HEK293T (cell line): Measurements from ENCODE around the gene CHTF8.

Source experiments
- ARNT ChIP-seq: fragments of 450-650 bp; IDR thresholded peaks from 2 replicates; pipeline ENCODE4 v1.6.1; 2017; ENCODE audit warnings: mild to moderate bottlenecking
- BHLHE40 ChIP-seq: fragments of 450-650 bp; IDR thresholded peaks from 2 replicates; pipeline ENCODE4 v1.6.1; 2016; ENCODE audit warnings: mild to moderate bottlenecking, moderate library complexity, borderline replicate concordance
- ELF4 ChIP-seq: fragments of 450-650 bp; IDR thresholded peaks from 2 replicates; pipeline ENCODE4 v1.6.1; 2017; ENCODE audit warnings: antibody characterized with exemption
- FOXA1 ChIP-seq: fragments of 450-650 bp; IDR thresholded peaks from 2 replicates; pipeline ENCODE4 v1.6.1; 2016; ENCODE audit warnings: mild to moderate bottlenecking
- FOXK2 ChIP-seq: fragments of 450-650 bp; IDR thresholded peaks from 2 replicates; pipeline ENCODE4 v1.6.1; 2016; ENCODE audit warnings: mild to moderate bottlenecking
- FOXM1 ChIP-seq: fragments of 450-650 bp; IDR thresholded peaks from 2 replicates; pipeline ENCODE4 v1.6.1; 2017; ENCODE audit warnings: mild to moderate bottlenecking, borderline replicate concordance
- HDGF ChIP-seq: fragments of 450-650 bp; IDR thresholded peaks from 2 replicates; pipeline ENCODE4 v1.6.1; 2017; ENCODE audit warnings: antibody characterized with exemption, borderline replicate concordance
- LEF1 ChIP-seq: fragments of 450-650 bp; IDR thresholded peaks from 2 replicates; pipeline ENCODE4 v1.6.1; 2017; ENCODE audit warnings: mild to moderate bottlenecking, borderline replicate concordance
- PKNOX1 ChIP-seq: fragments of 450-650 bp; IDR thresholded peaks from 2 replicates; pipeline ENCODE4 v1.6.1; 2016
- SP1 ChIP-seq: fragments of 450-650 bp; IDR thresholded peaks from 2 replicates; pipeline ENCODE4 v1.6.1; 2017
- SUZ12 ChIP-seq: fragments of 450-650 bp; IDR thresholded peaks from 2 replicates; pipeline ENCODE4 v1.6.1; 2016; ENCODE audit warnings: mild to moderate bottlenecking
- TARDBP ChIP-seq: fragments of 450-650 bp; IDR thresholded peaks from 2 replicates; pipeline ENCODE4 v1.6.1; 2016
- ZNF384 ChIP-seq: fragments of 450-650 bp; IDR thresholded peaks from 2 replicates; pipeline ENCODE4 v1.6.1; 2016

GRCh38 chr16:69133373-69133954 lies 1.1 kb upstream of the CHTF8 start:
- TF ChIP-seq SP1 (no peak), FOXA1 (no peak), FOXM1 (no peak), TARDBP (no peak), SUZ12 (no peak), BHLHE40 (no peak), LEF1 (no peak), ELF4 (no peak), ZNF384 (no peak), FOXK2 (no peak), PKNOX1 (no peak), HDGF (no peak), ARNT (no peak)
